ENCODE measurements around the gene PTCD3. TPM values are rescaled to one million over a fixed set of nuclear protein-coding genes. Genes with fewer than 3 reads are reported as not detected.

PTCD3 gene
- total and polyA plus RNA-seq, 2 of the 4 experiments (the other 2 are of a cell fraction), result 44.0 to 48.9 TPM

- in situ Hi-C loops (cut with MboI; ENCODE audit: low sequenced_read_pairs), result no loop called here
- Histone ChIP-seq H2BK120ac (ENCODE audit: low read depth, low read length) (no peak overlapping the region), H2BK15ac (ENCODE audit: low read depth, low read length) (no peak overlapping the region), H3K23ac (ENCODE audit: low read depth, low read length) (no peak overlapping the region), H3K27ac (ENCODE audit: insufficient read depth, low read length) (no peak overlapping the region), H2AK9ac (replicated peaks; ENCODE audit: low read depth, low read length, poor library complexity) (no peak overlapping the region), H2BK20ac (ENCODE audit: low read depth, low read length) (no peak overlapping the region), H3K4me1 (ENCODE audit: control insufficient read depth, insufficient read depth, low read length) (peaks cover 3% of the 10 kb centered on the region; the same call in 1 of the 2 replicates), H3K56ac (ENCODE audit: extremely low read depth, insufficient read depth, low read length) (no peak overlapping the region), H3K4me3 (ENCODE audit: insufficient read depth, low read depth, low read length) (no peak overlapping the region), H4K5ac (ENCODE audit: low read depth, low read length) (no peak overlapping the region), H2BK5ac (ENCODE audit: low read depth, low read length, poor library complexity, severe bottlenecking) (no peak overlapping the region), H4K8ac (ENCODE audit: low read depth in 2 of 2, low read length in 2 of 2) (no peak overlapping the region), H3K18ac (ENCODE audit: low read depth, low read length) (no peak overlapping the region), H3K79me1 (ENCODE audit: low read depth in 1 of 2, low read length in 2 of 2) (peaks cover 3 to 21% of the 10 kb centered on the region in 2 experiments; a peak in 3 of 4 replicates), H4K20me1 (ENCODE audit: insufficient read depth, low read length) (no peaks in the 10 kb centered on the region), H2AFZ (replicated peaks; ENCODE audit: low read length, poor library complexity) (no peak overlapping the region), H3K9ac (ENCODE audit: low read depth, low read length) (no peak overlapping the region), H3K14ac (replicated peaks; ENCODE audit: low read depth, low read length) (no peak overlapping the region), H3K9me3 (ENCODE audit: control insufficient read depth, insufficient read depth, low read length) (no peaks in the 10 kb centered on the region), H3K4ac (ENCODE audit: low read depth, low read length) (no peak overlapping the region), H4K91ac (ENCODE audit: insufficient read depth, low read depth, low read length) (no peak overlapping the region), H3K4me2 (ENCODE audit: low read depth, low read length) (no peak overlapping the region), H3K9me1 (ENCODE audit: insufficient read depth, low read length) (no peaks in the 10 kb centered on the region; the same call in 1 of the 2 replicates), H2AK5ac (ENCODE audit: low read depth, low read length) (no peak overlapping the region), H3K36me3 (ENCODE audit: control insufficient read depth, insufficient read depth, low read length) (peaks cover 47% of the 10 kb centered on the region), H3K27me3 (ENCODE audit: control insufficient read depth, insufficient read depth, low read length) (no peaks in the 10 kb centered on the region)
- intact Hi-C loops (cut with micrococcal nuclease), result no loop called here
- DNase-seq (no peak), ATAC-seq (ENCODE audit: low read depth) (no peak)
- WGBS, 2 experiments (ENCODE audit: extremely low coverage in 2 of 2, insufficient read length in 1 of 2), result 100% methylated on average over 4 of the region's 16 CpGs; no CpG with 5 or more reads in 1 of the 2 experiments
- dilution Hi-C loops (cut with HindIII; ENCODE audit: low sequenced_read_pairs, unreplicated experiment), result no loop called here
- POLR2A ChIA-PET (ENCODE audit: unreplicated experiment), result no interaction called here
- CTCF ChIA-PET, result no interaction called here
- BruUV-seq (replicated peaks), result no TSS peak
- TF ChIP-seq NFE2L2 (IDR thresholded peaks at IDR 0.05; ENCODE audit: low read depth, low read length) (peak; percentile 62; the same call in 1 of the 2 replicates), MAFK (IDR thresholded peaks at IDR 0.05; ENCODE audit: low read depth, low read length) (no peak)
These were observed 36.2 kb upstream of the PTCD3 start for GRCh38 chr2:86069783-86070339.
